ENCODE measurements around the gene GPR31. TPM values are rescaled to one million over a fixed set of nuclear protein-coding genes. Genes with fewer than 3 reads are reported as not detected.

The GPR31 gene
- total RNA-seq, 1 experiment from 2014 or later = not detected

DNA sequence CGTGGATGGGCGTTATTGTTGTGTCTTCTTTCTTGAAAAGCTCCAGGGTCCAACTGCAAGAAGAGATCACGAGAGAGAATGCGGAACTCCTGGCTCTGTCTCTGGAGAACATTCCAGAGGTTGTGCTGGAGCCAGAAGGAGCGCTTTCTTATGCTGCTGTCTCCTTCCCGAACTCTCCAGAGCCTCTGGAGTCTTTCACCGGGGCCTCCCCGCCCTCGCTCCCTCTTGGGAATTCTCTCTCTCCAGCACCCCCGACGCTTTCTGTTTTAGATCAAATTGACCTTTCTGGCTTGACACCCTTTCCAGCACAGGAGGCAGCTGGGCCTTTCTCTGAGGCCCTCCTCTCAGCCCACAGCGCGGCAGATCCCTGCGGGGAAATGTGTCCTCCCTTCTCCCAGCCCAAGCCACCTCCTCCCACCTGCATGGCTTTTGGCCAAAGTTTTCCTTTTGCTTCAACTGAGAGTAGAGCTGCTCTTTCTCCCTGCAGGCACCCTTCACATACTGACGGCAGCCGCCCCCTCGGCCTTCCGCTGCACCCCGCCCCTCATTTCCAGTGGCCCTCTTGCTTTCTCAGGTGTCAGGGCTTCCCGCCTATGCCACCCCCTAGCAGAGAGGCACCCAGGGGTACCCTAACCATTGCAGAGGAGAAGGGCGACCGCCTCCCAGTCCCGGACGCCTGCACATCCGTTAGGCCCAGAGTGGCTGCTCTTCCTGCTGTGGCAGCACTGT is 41.5 kb downstream of the GPR31 start:
- Histone ChIP-seq H3K23me2 (ENCODE audit: insufficient read length, low read depth, low read length, poor library complexity, severe bottlenecking) (no peaks in the 10 kb centered on the region), H2BK20ac (ENCODE audit: low read depth, low read length, poor library complexity, severe bottlenecking) (no peak overlapping the region), H3T11ph (ENCODE audit: low read length) (no peak overlapping the region), H2BK15ac (ENCODE audit: low read depth, low read length) (no peak overlapping the region), H4K91ac (ENCODE audit: insufficient read length, low read depth, low read length) (no peak overlapping the region), H3K4ac (ENCODE audit: low read depth, low read length) (no peak overlapping the region), H3K27me3 (ENCODE audit: insufficient read depth, low read length) (no peaks in the 10 kb centered on the region), H3K14ac (ENCODE audit: insufficient read depth, low read length) (peak overlapping the region; percentile 34; the same call in 1 of the 2 replicates), H2AK5ac (ENCODE audit: insufficient read length, low read length) (no peak overlapping the region), H3K4me2 (ENCODE audit: insufficient read depth, insufficient read length, low read length) (no peak overlapping the region), H4K5ac (ENCODE audit: insufficient read length, low read depth, low read length) (no peak overlapping the region), H3K79me2 (ENCODE audit: insufficient read depth, low read length) (no peaks in the 10 kb centered on the region), H4K20me1 (ENCODE audit: control insufficient read depth, insufficient read depth, insufficient read length) (no peaks in the 10 kb centered on the region), H3K56ac (ENCODE audit: insufficient read length, low read depth, low read length) (no peak overlapping the region), H3K4me1 (ENCODE audit: insufficient read depth, low read length) (no peaks in the 10 kb centered on the region), H2AFZ (ENCODE audit: low read length) (peak overlapping the region; percentile 42), H3K23ac (ENCODE audit: insufficient read length, low read depth, low read length) (no peak overlapping the region), H2BK5ac (ENCODE audit: insufficient read length, low read length) (no peak overlapping the region), H3K9me3 (ENCODE audit: control insufficient read depth, low read depth, low read length) (no peaks in the 10 kb centered on the region), H3K9ac (ENCODE audit: extremely low read depth, insufficient read length, low read length) (no peak overlapping the region), H3K18ac (ENCODE audit: insufficient read length, low read depth, low read length) (no peak overlapping the region), H3K27ac (ENCODE audit: insufficient read length, low read depth, low read length) (no peak overlapping the region), H3K79me1 (ENCODE audit: insufficient read depth, low read depth, low read length, poor library complexity, severe bottlenecking) (no peaks in the 10 kb centered on the region), H2BK12ac (ENCODE audit: insufficient read length, low read depth, low read length) (no peak overlapping the region), H2BK120ac (ENCODE audit: low read depth, low read length, poor library complexity, severe bottlenecking) (no peak overlapping the region), H4K8ac (replicated peaks; ENCODE audit: insufficient read length, low read depth, low read length) (no peak overlapping the region)
- peaks cover 5 to 14% of the 10 kb centered on the region in 2 experiments; a peak in 4 of 5 replicates for H3K9me3 Mint-ChIP-seq
- H3K27me3 Mint-ChIP-seq (ENCODE audit: low read depth) = peaks cover 4% of the 10 kb centered on the region
- H3K27ac Mint-ChIP-seq = peak overlapping the region in 1 of 3 experiments; percentile 59; a peak in 1 of 7 replicates
- TF ChIP-seq, protein P1, sequence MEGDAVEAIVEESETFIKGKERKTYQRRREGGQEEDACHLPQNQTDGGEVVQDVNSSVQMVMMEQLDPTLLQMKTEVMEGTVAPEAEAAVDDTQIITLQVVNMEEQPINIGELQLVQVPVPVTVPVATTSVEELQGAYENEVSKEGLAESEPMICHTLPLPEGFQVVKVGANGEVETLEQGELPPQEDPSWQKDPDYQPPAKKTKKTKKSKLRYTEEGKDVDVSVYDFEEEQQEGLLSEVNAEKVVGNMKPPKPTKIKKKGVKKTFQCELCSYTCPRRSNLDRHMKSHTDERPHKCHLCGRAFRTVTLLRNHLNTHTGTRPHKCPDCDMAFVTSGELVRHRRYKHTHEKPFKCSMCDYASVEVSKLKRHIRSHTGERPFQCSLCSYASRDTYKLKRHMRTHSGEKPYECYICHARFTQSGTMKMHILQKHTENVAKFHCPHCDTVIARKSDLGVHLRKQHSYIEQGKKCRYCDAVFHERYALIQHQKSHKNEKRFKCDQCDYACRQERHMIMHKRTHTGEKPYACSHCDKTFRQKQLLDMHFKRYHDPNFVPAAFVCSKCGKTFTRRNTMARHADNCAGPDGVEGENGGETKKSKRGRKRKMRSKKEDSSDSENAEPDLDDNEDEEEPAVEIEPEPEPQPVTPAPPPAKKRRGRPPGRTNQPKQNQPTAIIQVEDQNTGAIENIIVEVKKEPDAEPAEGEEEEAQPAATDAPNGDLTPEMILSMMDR (conservative IDR thresholded peaks at IDR 0.05) = no peak
- H3K4me3 Mint-ChIP-seq = no peak overlapping the region
- DNase-seq = no peak
- peaks cover 11 to 14% of the 10 kb centered on the region in 2 experiments for H3K4me1 Mint-ChIP-seq
- no CpG with 5 or more reads among the region's 25 CpGs for WGBS (ENCODE audit: extremely low coverage, insufficient read length, low lambda C conversion rate)
- peaks cover 0 to 12% (median 7%) of the 10 kb centered on the region in 3 experiments; a peak in 5 of 7 replicates for H3K36me3 Mint-ChIP-seq (ENCODE audit: insufficient read depth in 1 of 3, low read depth in 3 of 3)

Data from H9 (cell line).